Lower leg skin (tissue), 3 donors: ENCODE measurements around the gene TCL1B.

Experiments
- CTCF ChIP-seq, 3 donors: fragments of 450-650 bp; IDR thresholded peaks; one replicate each; pipeline ENCODE4 v1.5.1; 2016; ENCODE audit warnings: antibody characterized with exemption in 3 of 3, mild to moderate bottlenecking in 3 of 3, moderate library complexity in 2 of 3
- POLR2A ChIP-seq, 2 donors: fragments of 450-650 bp; IDR thresholded peaks; one replicate each; pipeline ENCODE4 v1.6.1; 2016 to 2017; ENCODE audit warnings: antibody characterized with exemption in 2 of 2, mild to moderate bottlenecking in 1 of 2, moderate library complexity in 1 of 2

GRCh38 chr14:95685978-95686922 lies at the start of gene TCL1B:
- TF ChIP-seq POLR2A (IDR thresholded peaks at IDR 0.05): no peak
- TF ChIP-seq CTCF (IDR thresholded peaks at IDR 0.05): no peak
